Progenitor cell of endocrine pancreas (in vitro differentiated cells): ENCODE results near the gene DECR2. TPM values are rescaled to one million over a fixed set of nuclear protein-coding genes. Genes with fewer than 3 reads are reported as not detected.

Experiments used
- DNase-seq: peaks from one replicate; pipeline ENCODE4 v3.0.0; 2021; ENCODE audit warnings: low spot score; ENCODE audit not compliant: unreplicated experiment
- H3K27ac Mint-ChIP-seq: 2 replicates; pipeline ENCODE4 v1.8.0; 2021; ENCODE audit warnings: mild to moderate bottlenecking, moderate library complexity, mixed read lengths
- H3K27me3 Mint-ChIP-seq: 2 replicates; pipeline ENCODE4 v1.8.0; 2021; ENCODE audit warnings: mixed read lengths
- H3K36me3 Mint-ChIP-seq: 2 replicates; pipeline ENCODE4 v1.8.0; 2022; ENCODE audit warnings: mixed read lengths; ENCODE audit not compliant: insufficient read depth
- H3K4me1 Mint-ChIP-seq: 2 replicates; pipeline ENCODE4 v1.8.0; 2021; ENCODE audit warnings: low read depth, mixed read lengths
- H3K4me3 Mint-ChIP-seq: 2 replicates; pipeline ENCODE4 v1.8.0; 2021; ENCODE audit warnings: low read depth, mild to moderate bottlenecking, moderate library complexity, mixed read lengths
- H3K9me3 Mint-ChIP-seq: 2 replicates; pipeline ENCODE4 v1.8.0; 2021; ENCODE audit warnings: low read depth, mixed read lengths
- CTCF ChIP-seq: fragments of 200-600 bp; sonication (generic); IDR thresholded peaks from one replicate; pipeline ENCODE4 v1.5.0; 2021; ENCODE audit warnings: antibody characterized with exemption, mild to moderate bottlenecking; ENCODE audit not compliant: unreplicated experiment
- total RNA-seq: library from RNA; stranded (reverse); gene quantifications from 2 replicates; pipeline ENCODE4 v1.2.1, GENCODE V29; 2021

DECR2 gene
- total RNA-seq, 1 donor from 2014 or later: 39.4 TPM

GRCh38 chr16:454397-454940, 52.8 kb downstream of the DECR2 start:
- Mint-ChIP-seq H3K27ac (peak overlapping the region; percentile 42), H3K9me3 (no peaks in the 10 kb centered on the region), H3K4me1 (peaks cover 20% of the 10 kb centered on the region), H3K36me3 (peaks cover 1% of the 10 kb centered on the region), H3K27me3 (no peaks in the 10 kb centered on the region), H3K4me3 (no peak overlapping the region)
- no peak for DNase-seq
- TF ChIP-seq CTCF: no peak

GRCh38 chr16:455453-455852, 53.8 kb downstream of the DECR2 start:
- peaks cover 19% of the 10 kb centered on the region for H3K4me1 Mint-ChIP-seq
- peaks cover 1% of the 10 kb centered on the region for H3K36me3 Mint-ChIP-seq
- no peak for TF ChIP-seq CTCF
- H3K27me3 Mint-ChIP-seq: no peaks in the 10 kb centered on the region
- no peak overlapping the region for H3K27ac Mint-ChIP-seq
- H3K4me3 Mint-ChIP-seq: no peak overlapping the region
- no peak for DNase-seq
- no peaks in the 10 kb centered on the region for H3K9me3 Mint-ChIP-seq

GRCh38 chr16:456891-457483, 55.3 kb downstream of the DECR2 start:
- Mint-ChIP-seq H3K9me3 (no peaks in the 10 kb centered on the region), H3K4me3 (no peak overlapping the region), H3K36me3 (peaks cover 5% of the 10 kb centered on the region), H3K4me1 (peaks cover 15% of the 10 kb centered on the region), H3K27me3 (no peaks in the 10 kb centered on the region), H3K27ac (peak overlapping the region; percentile 90)
- TF ChIP-seq CTCF: no peak
- DNase-seq: no peak

GRCh38 chr16:457732-458400, 56.2 kb downstream of the DECR2 start:
- Mint-ChIP-seq H3K36me3 (peaks cover 7% of the 10 kb centered on the region), H3K27me3 (no peaks in the 10 kb centered on the region), H3K4me1 (peaks cover 15% of the 10 kb centered on the region), H3K9me3 (no peaks in the 10 kb centered on the region), H3K4me3 (no peak overlapping the region), H3K27ac (peak overlapping the region; percentile 52)
- DNase-seq: no peak
- no peak for TF ChIP-seq CTCF

GRCh38 chr16:459761-460160, 58.1 kb downstream of the DECR2 start:
- no peaks in the 10 kb centered on the region for H3K27me3 Mint-ChIP-seq
- no peaks in the 10 kb centered on the region for H3K9me3 Mint-ChIP-seq
- no peak for DNase-seq
- peaks cover 15% of the 10 kb centered on the region for H3K4me1 Mint-ChIP-seq
- no peak for TF ChIP-seq CTCF
- H3K36me3 Mint-ChIP-seq: peaks cover 8% of the 10 kb centered on the region
- H3K4me3 Mint-ChIP-seq: no peak overlapping the region
- no peak overlapping the region for H3K27ac Mint-ChIP-seq
